Endothelial cell of umbilical vein (primary cell): ENCODE results near the gene CNPPD1.

Source experiments
- POLR2A ChIP-seq: IDR thresholded peaks from 2 replicates; pipeline ENCODE4 v1.6.1; 2012; ENCODE audit warnings: low read depth, mild to moderate bottlenecking, control low read depth, low read length
- POLR2AphosphoS5 ChIP-seq: IDR thresholded peaks from 2 replicates; pipeline ENCODE4 v1.6.1; 2012; ENCODE audit warnings: low read depth, mild to moderate bottlenecking, control low read depth, low read length, moderate library complexity; ENCODE audit not compliant: insufficient read depth
- TF ChIP-seq, protein P1 (sequence below), 2 donors: IDR thresholded peaks; 1 replicate in 1 of 2; 2 replicates in 1 of 2; pipeline ENCODE4 v1.5.1; 2011; ENCODE audit warnings: low read length in 2 of 2, mild to moderate bottlenecking in 2 of 2, moderate library complexity in 2 of 2, control low read depth in 1 of 2, inconsistent platforms in 1 of 2, low read depth in 1 of 2; ENCODE audit not compliant: insufficient read depth in 1 of 2; ENCODE audit errors: extremely low read depth in 1 of 2

DNA sequence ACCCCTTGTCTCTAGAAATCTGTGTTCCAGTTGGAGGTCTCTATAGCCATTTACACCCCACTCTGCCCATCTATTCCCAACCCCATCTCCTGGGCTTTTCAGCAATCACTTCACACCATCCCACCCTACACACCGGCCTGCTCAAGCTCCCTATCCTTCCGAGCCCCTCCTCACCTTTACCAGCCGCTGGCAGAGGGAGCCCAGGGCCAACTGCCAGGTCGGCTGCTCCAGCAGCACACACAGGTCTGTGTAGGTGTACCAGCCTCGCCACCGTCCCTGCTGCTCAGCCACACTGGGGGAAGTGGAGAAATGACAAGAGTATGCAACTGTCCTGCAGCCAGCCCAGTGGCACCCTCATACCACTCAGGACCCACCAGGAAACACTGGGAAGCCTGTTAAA, 3.5 kb downstream of the CNPPD1 start:
- TF ChIP-seq, protein P1, sequence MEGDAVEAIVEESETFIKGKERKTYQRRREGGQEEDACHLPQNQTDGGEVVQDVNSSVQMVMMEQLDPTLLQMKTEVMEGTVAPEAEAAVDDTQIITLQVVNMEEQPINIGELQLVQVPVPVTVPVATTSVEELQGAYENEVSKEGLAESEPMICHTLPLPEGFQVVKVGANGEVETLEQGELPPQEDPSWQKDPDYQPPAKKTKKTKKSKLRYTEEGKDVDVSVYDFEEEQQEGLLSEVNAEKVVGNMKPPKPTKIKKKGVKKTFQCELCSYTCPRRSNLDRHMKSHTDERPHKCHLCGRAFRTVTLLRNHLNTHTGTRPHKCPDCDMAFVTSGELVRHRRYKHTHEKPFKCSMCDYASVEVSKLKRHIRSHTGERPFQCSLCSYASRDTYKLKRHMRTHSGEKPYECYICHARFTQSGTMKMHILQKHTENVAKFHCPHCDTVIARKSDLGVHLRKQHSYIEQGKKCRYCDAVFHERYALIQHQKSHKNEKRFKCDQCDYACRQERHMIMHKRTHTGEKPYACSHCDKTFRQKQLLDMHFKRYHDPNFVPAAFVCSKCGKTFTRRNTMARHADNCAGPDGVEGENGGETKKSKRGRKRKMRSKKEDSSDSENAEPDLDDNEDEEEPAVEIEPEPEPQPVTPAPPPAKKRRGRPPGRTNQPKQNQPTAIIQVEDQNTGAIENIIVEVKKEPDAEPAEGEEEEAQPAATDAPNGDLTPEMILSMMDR (IDR thresholded peaks at IDR 0.05; ENCODE audit: extremely low read depth in 1 of 2, insufficient read depth in 1 of 2, low read depth in 1 of 2, low read length in 2 of 2), result no peak
- no peak for TF ChIP-seq POLR2A
- TF ChIP-seq POLR2AphosphoS5, result no peak
